ENCODE measurements around the gene SEMA6B. TPM values are rescaled to one million over a fixed set of nuclear protein-coding genes. Genes with fewer than 3 reads are reported as not detected.
A peak's percentile ranks its signal among the peaks of the same experiment; 100 is the strongest.

Gene SEMA6B
- total RNA-seq, 1 donor from 2014 or later = 6.9 TPM

- Mint-ChIP-seq H3K36me3 (no peaks in the 10 kb centered on the region), H3K4me3 (no peak overlapping the region)
Observed at GRCh38 chr19:4521170-4521887, 38.2 kb downstream of the SEMA6B start.

DNA sequence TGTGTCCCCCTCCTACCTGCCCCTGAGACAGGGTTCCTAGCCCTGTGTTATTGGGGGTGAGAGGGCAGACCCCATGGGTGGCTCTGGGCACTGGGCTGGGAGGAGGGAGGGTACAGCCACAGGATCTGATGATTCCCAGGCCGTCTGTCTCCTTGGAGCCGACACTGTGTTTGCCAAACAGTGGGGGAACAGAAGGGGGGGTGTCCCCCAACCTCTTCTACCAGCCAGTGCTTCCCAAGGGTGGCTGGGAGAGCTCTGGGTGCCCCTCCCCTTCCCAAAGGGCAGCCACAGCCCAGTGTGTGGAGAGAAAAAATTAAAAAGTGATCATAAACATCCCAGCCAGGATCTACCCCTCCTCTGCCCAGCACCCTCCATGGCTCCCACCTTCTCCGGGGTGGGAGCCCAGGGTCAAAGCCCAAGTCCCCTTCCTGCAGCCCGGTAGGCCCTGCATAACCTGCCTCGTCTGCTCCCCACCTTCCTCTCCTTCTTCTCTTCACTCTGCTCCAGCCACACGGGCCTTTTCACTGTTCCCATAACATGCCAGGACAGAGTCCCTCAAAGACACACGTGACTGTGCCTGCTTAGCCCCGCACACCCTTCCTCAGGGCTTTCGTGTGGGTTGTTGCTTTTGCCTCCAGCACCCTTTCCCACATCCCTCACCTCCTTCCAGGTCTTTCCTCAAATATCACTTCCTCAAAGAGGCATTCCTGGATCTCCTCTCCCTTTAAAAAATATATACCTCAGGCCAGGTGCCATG, 39.8 kb downstream of the SEMA6B start:
- TF ChIP-seq, protein P1, sequence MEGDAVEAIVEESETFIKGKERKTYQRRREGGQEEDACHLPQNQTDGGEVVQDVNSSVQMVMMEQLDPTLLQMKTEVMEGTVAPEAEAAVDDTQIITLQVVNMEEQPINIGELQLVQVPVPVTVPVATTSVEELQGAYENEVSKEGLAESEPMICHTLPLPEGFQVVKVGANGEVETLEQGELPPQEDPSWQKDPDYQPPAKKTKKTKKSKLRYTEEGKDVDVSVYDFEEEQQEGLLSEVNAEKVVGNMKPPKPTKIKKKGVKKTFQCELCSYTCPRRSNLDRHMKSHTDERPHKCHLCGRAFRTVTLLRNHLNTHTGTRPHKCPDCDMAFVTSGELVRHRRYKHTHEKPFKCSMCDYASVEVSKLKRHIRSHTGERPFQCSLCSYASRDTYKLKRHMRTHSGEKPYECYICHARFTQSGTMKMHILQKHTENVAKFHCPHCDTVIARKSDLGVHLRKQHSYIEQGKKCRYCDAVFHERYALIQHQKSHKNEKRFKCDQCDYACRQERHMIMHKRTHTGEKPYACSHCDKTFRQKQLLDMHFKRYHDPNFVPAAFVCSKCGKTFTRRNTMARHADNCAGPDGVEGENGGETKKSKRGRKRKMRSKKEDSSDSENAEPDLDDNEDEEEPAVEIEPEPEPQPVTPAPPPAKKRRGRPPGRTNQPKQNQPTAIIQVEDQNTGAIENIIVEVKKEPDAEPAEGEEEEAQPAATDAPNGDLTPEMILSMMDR (IDR thresholded peaks at IDR 0.05; ENCODE audit: unreplicated experiment) = no peak
- no peak overlapping the region for H3K4me3 Mint-ChIP-seq
- no peaks in the 10 kb centered on the region for H3K36me3 Mint-ChIP-seq
- DNase-seq (ENCODE audit: low spot score in 2 of 2, unreplicated experiment in 2 of 2) = no peak
- peaks cover 2% of the 10 kb centered on the region for H3K27me3 Mint-ChIP-seq (ENCODE audit: low read depth)
- no peaks in the 10 kb centered on the region for H3K9me3 Mint-ChIP-seq
- peaks cover 4% of the 10 kb centered on the region for H3K4me1 Mint-ChIP-seq
- peak overlapping the region; percentile 11 for H3K27ac Mint-ChIP-seq

More at GRCh38 chr19:4521170-4521887, 38.2 kb downstream of the SEMA6B start:
- Mint-ChIP-seq H3K27me3 (ENCODE audit: low read depth) (no peaks in the 10 kb centered on the region), H3K4me1 (peaks cover 4% of the 10 kb centered on the region), H3K9me3 (no peaks in the 10 kb centered on the region), H3K27ac (no peak overlapping the region)
- DNase-seq (ENCODE audit: low spot score in 2 of 2, unreplicated experiment in 2 of 2) = no peak
- TF ChIP-seq, protein P1 (IDR thresholded peaks at IDR 0.05; ENCODE audit: unreplicated experiment) = no peak

GRCh38 chr19:4519172-4519496, 40.4 kb downstream of the SEMA6B start:
- Mint-ChIP-seq H3K27me3 (ENCODE audit: low read depth) (peaks cover 2% of the 10 kb centered on the region), H3K27ac (no peak overlapping the region), H3K4me3 (no peak overlapping the region), H3K4me1 (peaks cover 4% of the 10 kb centered on the region), H3K9me3 (no peaks in the 10 kb centered on the region), H3K36me3 (no peaks in the 10 kb centered on the region)
- no peak for DNase-seq (ENCODE audit: low spot score in 2 of 2, unreplicated experiment in 2 of 2)
- TF ChIP-seq, protein P1 (IDR thresholded peaks at IDR 0.05; ENCODE audit: unreplicated experiment) = no peak

- Mint-ChIP-seq H3K4me3 (no peak within 1 kb of the TSS), H3K27ac (no peak within 1 kb of the TSS), H3K9me3 (no peaks in the 10 kb centered on the region), H3K27me3 (ENCODE audit: low read depth) (peaks cover 2% of the 10 kb centered on the region), H3K4me1 (peaks cover 4% of the 10 kb centered on the region), H3K36me3 (no peaks in the 10 kb centered on the region)
- DNase-seq (ENCODE audit: low spot score in 2 of 2, unreplicated experiment in 2 of 2) = no peak
- TF ChIP-seq, protein P1 (IDR thresholded peaks at IDR 0.05; ENCODE audit: unreplicated experiment) = no peak
Observed at GRCh38 chr19:4518345-4519171, 40.9 kb downstream of the SEMA6B start, which contains the start of gene PLIN4. TSS of gene PLIN4 (minus strand) at chr19:4518486. CDS start at chr19:4518272, 214 bp downstream.

DNA sequence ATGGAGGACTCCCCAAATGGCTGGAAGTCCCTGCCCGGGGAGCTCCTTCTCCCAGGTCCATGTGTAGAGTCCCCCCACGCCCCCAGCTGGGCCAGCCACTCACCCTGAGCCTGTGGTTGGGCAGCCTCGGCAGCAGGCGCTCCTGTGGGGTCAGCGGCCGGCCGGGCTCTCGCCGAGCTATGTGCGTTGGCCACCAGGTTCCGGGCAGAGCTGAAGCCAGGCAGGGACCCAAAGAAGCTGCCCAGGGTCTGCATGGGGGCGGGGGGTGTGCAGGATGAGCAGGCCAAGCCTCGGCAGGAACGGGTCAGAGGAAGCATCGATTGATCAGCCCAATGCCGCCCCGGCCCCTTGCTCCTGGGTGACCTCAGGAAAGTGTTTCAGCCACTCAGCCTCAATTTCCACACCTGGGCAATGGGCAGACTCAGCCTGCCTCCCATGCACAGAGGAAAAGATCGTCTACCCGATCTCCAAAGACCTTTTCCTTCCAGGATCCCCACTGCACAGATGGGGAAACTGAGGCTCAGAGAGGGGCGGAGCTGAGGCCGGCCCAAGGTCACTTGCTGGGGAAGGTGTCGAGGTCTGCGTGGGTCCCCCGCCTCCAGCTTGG, 41.9 kb downstream of the SEMA6B start:
- DNase-seq (ENCODE audit: low spot score in 2 of 2, unreplicated experiment in 2 of 2) = no peak
- no peak overlapping the region for H3K27ac Mint-ChIP-seq
- peaks cover 4% of the 10 kb centered on the region for H3K4me1 Mint-ChIP-seq
- H3K9me3 Mint-ChIP-seq = no peaks in the 10 kb centered on the region
- H3K4me3 Mint-ChIP-seq = no peak overlapping the region
- H3K36me3 Mint-ChIP-seq = no peaks in the 10 kb centered on the region
- peaks cover 2% of the 10 kb centered on the region for H3K27me3 Mint-ChIP-seq (ENCODE audit: low read depth)
- TF ChIP-seq, protein P1 (IDR thresholded peaks at IDR 0.05; ENCODE audit: unreplicated experiment) = no peak
